Caco-2 (cell line): ENCODE results near the gene CLNK. TPM values are rescaled to one million over a fixed set of nuclear protein-coding genes. Genes with fewer than 3 reads are reported as not detected.

Experiments
- BruUV-seq: library from RNA; stranded (reverse); fragments of 400-500 nt; replicated peaks from 2 replicates; lab custom pipeline; 2021; lab: Mats Ljungman, UMichigan
- CTCF ChIA-PET: fragments of 300-600 bp; sonication (Branson Sonifier 250); formaldehyde crosslinking; loops from one replicate; lab custom pipeline; 2022; ENCODE audit warnings: antibody characterized with exemption; lab: Charles Lee
- POLR2A ChIA-PET: fragments of 300-600 bp; sonication (Branson Sonifier 250); formaldehyde crosslinking; loops from one replicate; lab custom pipeline; 2022; ENCODE audit warnings: antibody characterized with exemption; lab: Charles Lee
- DNase-seq, 2 experiments: peaks; one replicate each; pipeline versions ENCODE4 v3.0.0 to v3.0.0-alpha.2; 2020 to 2022
- H3K27me3 ChIP-seq: replicated peaks from 2 replicates; pipeline ENCODE4 v1.6.0; 2011; ENCODE audit warnings: low read length; ENCODE audit not compliant: control insufficient read depth, insufficient read depth
- H3K36me3 ChIP-seq: 2 replicates; pipeline ENCODE4 v1.5.1; 2011; ENCODE audit warnings: low read length; ENCODE audit not compliant: control insufficient read depth, insufficient read depth
- H3K4me1 ChIP-seq: fragments of 250-450 bp; sonication (Bioruptor Pico); 2 replicates; pipeline ENCODE4 v1.5.1; 2020; ENCODE audit warnings: mild to moderate bottlenecking
- H3K4me3 ChIP-seq: 2 replicates; pipeline ENCODE4 v1.5.1; 2011; ENCODE audit warnings: low read depth, mild to moderate bottlenecking, control low read depth, low read length
- H3K9me3 ChIP-seq: fragments of 250-450 bp; sonication (Bioruptor Pico); 2 replicates; pipeline ENCODE4 v1.5.1; 2020; ENCODE audit warnings: mild to moderate bottlenecking, moderate library complexity
- H3K27ac Mint-ChIP-seq: one replicate; pipeline ENCODE4 v1.8.0; 2022; ENCODE audit warnings: mixed read lengths; ENCODE audit not compliant: unreplicated experiment
- H3K27me3 Mint-ChIP-seq: one replicate; pipeline ENCODE4 v1.8.0; 2022; ENCODE audit warnings: mixed read lengths; ENCODE audit not compliant: insufficient read depth, unreplicated experiment
- H3K36me3 Mint-ChIP-seq: one replicate; pipeline ENCODE4 v1.8.0; 2022; ENCODE audit warnings: mild to moderate bottlenecking, mixed read lengths; ENCODE audit not compliant: insufficient read depth, unreplicated experiment
- H3K4me1 Mint-ChIP-seq: one replicate; pipeline ENCODE4 v1.8.0; 2022; ENCODE audit warnings: low read depth, mixed read lengths; ENCODE audit not compliant: unreplicated experiment
- H3K4me3 Mint-ChIP-seq: one replicate; pipeline ENCODE4 v1.8.0; 2022; ENCODE audit warnings: mild to moderate bottlenecking, moderate library complexity, mixed read lengths; ENCODE audit not compliant: unreplicated experiment
- H3K9me3 Mint-ChIP-seq: one replicate; pipeline ENCODE4 v1.8.0; 2022; ENCODE audit warnings: mixed read lengths; ENCODE audit not compliant: unreplicated experiment
- intact Hi-C: fragments of 100-400 bp; cut with micrococcal nuclease; formaldehyde crosslinking; loops from one replicate; pipeline ENCODE4 v1.10.0; 2022; ENCODE audit not compliant: unreplicated experiment
- total RNA-seq: library from RNA; stranded (reverse); gene quantifications from 2 replicates; pipeline ENCODE4 v1.2.3, GENCODE V29; 2022
- TF ChIP-seq, protein P1 (sequence below), 2 experiments: fragments of 200-600 bp in 1 of 2; IDR thresholded peaks; 1 replicate in 1 of 2; 2 replicates in 1 of 2; pipeline versions ENCODE4 v1.5.1 to v1.8.0; 2011 to 2022; ENCODE audit warnings: antibody characterized with exemption in 1 of 2, control low read depth in 1 of 2, inconsistent platforms in 1 of 2, low read depth in 1 of 2, low read length in 1 of 2, mild to moderate bottlenecking in 1 of 2, moderate library complexity in 1 of 2; ENCODE audit not compliant: insufficient read depth in 1 of 2, severe bottlenecking in 1 of 2, unreplicated experiment in 1 of 2

CLNK gene
- total RNA-seq, 1 experiment from 2014 or later = not detected

DNA sequence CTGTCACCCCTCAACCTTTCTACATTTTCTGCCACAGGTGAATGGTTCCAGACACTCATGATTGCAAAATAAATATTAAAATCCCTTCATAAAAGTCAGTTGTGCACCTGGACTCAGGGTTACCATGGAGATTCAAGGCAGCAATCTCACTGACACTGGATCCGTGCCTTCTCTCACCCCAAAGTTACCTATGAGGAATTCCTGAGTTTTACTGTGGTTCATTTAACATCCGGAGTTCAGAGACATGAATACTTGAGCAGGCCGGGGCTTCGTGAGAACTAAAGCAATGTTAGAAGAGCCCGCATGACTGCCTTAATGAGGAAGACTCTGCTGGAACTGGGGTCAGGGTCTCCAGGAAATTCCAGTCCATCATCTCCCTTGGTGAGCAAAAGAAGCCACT, 12.5 kb upstream of the CLNK start:
- TF ChIP-seq, protein P1, sequence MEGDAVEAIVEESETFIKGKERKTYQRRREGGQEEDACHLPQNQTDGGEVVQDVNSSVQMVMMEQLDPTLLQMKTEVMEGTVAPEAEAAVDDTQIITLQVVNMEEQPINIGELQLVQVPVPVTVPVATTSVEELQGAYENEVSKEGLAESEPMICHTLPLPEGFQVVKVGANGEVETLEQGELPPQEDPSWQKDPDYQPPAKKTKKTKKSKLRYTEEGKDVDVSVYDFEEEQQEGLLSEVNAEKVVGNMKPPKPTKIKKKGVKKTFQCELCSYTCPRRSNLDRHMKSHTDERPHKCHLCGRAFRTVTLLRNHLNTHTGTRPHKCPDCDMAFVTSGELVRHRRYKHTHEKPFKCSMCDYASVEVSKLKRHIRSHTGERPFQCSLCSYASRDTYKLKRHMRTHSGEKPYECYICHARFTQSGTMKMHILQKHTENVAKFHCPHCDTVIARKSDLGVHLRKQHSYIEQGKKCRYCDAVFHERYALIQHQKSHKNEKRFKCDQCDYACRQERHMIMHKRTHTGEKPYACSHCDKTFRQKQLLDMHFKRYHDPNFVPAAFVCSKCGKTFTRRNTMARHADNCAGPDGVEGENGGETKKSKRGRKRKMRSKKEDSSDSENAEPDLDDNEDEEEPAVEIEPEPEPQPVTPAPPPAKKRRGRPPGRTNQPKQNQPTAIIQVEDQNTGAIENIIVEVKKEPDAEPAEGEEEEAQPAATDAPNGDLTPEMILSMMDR (IDR thresholded peaks at IDR 0.05; ENCODE audit: insufficient read depth in 1 of 2, low read depth in 1 of 2, low read length in 1 of 2, severe bottlenecking in 1 of 2, unreplicated experiment in 1 of 2) = no peak
- no peak for DNase-seq
- POLR2A ChIA-PET = no interaction called here
- Mint-ChIP-seq H3K27me3 (no peaks in the 10 kb centered on the region), H3K4me1 (peaks cover 7% of the 10 kb centered on the region), H3K36me3 (no peaks in the 10 kb centered on the region), H3K9me3 (peaks cover 12% of the 10 kb centered on the region), H3K4me3 (no peak overlapping the region), H3K27ac (no peak overlapping the region)
- no TSS peak for BruUV-seq
- Histone ChIP-seq H3K4me3 (no peak overlapping the region), H3K4me1 (peaks cover 22% of the 10 kb centered on the region), H3K27me3 (no peaks in the 10 kb centered on the region), H3K36me3 (no peaks in the 10 kb centered on the region), H3K9me3 (no peaks in the 10 kb centered on the region)
- CTCF ChIA-PET = no interaction called here
- intact Hi-C loops = no loop called here

DNA sequence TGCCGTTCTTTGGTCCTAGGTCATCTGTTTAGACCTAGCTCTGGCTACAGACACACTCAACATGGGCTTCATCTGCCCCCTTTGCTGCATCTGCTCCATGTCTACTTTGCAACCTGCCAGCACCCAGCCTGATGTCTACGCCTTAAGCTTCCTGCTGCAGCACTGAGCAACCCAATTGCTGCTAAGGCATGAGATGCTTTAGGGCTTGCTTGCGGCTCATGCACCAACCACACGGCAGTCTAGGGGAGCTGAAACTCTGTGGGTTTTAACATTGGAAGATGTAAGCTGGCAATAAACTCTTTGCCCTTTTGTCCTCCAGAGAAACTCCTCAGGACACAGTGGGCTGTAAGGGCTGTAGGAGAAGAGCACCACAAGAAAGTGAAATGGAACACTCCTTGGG, 11.7 kb upstream of the CLNK start:
- Histone ChIP-seq H3K4me3 (no peak overlapping the region), H3K36me3 (no peaks in the 10 kb centered on the region), H3K9me3 (no peaks in the 10 kb centered on the region), H3K27me3 (no peaks in the 10 kb centered on the region), H3K4me1 (peaks cover 22% of the 10 kb centered on the region)
- BruUV-seq = no TSS peak
- intact Hi-C loops = no loop called here
- Mint-ChIP-seq H3K4me3 (no peak overlapping the region), H3K4me1 (peaks cover 7% of the 10 kb centered on the region), H3K27me3 (no peaks in the 10 kb centered on the region), H3K36me3 (no peaks in the 10 kb centered on the region), H3K9me3 (peaks cover 12% of the 10 kb centered on the region), H3K27ac (no peak overlapping the region)
- DNase-seq = no peak
- ChIA-PET CTCF (no interaction called here), POLR2A (no interaction called here)
- TF ChIP-seq, protein P1 (IDR thresholded peaks at IDR 0.05; ENCODE audit: insufficient read depth in 1 of 2, low read depth in 1 of 2, low read length in 1 of 2, severe bottlenecking in 1 of 2, unreplicated experiment in 1 of 2) = no peak

DNA sequence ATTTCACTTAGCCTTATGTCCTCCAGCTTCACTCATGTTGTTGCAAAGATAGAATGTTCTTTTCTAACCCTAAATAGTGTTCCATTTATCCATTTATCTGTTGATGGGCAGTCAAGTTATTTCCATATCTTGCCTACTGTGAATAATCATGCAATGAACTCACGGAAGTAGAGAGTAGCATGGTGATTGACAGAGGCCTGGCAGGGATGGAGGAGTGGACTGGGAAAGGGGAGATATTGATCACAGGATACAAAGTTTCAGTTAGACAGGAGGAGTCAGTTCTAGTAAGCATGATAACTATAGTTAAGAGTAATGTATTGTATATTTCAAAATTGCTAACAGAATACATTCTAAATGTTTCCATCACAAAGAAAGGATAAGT, 10.3 kb upstream of the CLNK start:
- Histone ChIP-seq H3K9me3 (no peaks in the 10 kb centered on the region), H3K36me3 (no peaks in the 10 kb centered on the region), H3K4me3 (no peak overlapping the region), H3K27me3 (no peaks in the 10 kb centered on the region), H3K4me1 (peaks cover 22% of the 10 kb centered on the region)
- Mint-ChIP-seq H3K27me3 (no peaks in the 10 kb centered on the region), H3K27ac (no peak overlapping the region), H3K9me3 (peaks cover 12% of the 10 kb centered on the region), H3K36me3 (no peaks in the 10 kb centered on the region), H3K4me1 (peaks cover 7% of the 10 kb centered on the region), H3K4me3 (no peak overlapping the region)
- ChIA-PET CTCF (no interaction called here), POLR2A (no interaction called here)
- BruUV-seq = no TSS peak
- DNase-seq = no peak
- intact Hi-C loops = no loop called here
- TF ChIP-seq, protein P1 (IDR thresholded peaks at IDR 0.05; ENCODE audit: insufficient read depth in 1 of 2, low read depth in 1 of 2, low read length in 1 of 2, severe bottlenecking in 1 of 2, unreplicated experiment in 1 of 2) = no peak
